Measurements from ENCODE around the gene GABBR2.

Gene GABBR2

GRCh38 chr9:98570055-98570454 is 138.7 kb downstream of the GABBR2 start:
- no peak for DNase-seq (ENCODE audit: low read depth)

DNA sequence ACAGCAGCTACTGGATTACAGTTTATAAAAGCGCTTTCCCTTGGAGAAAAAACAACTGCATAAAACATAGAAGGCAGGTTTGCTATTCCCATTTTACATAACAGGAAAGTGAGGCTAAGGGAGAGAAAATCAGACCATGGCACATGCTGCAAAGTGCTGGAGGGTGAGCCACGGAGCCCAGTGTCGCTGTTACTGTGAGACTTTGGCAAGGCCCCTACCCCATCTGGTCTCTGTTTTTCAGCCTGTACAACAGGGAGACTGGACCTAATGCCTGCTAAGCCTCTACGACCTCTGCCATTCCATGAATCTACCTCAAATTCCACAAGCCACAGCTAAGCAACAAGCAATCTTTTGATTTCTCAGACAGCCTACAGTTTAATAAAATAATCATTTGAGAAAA is 139.2 kb downstream of the GABBR2 start:
- DNase-seq (ENCODE audit: low read depth) = no peak

DNA sequence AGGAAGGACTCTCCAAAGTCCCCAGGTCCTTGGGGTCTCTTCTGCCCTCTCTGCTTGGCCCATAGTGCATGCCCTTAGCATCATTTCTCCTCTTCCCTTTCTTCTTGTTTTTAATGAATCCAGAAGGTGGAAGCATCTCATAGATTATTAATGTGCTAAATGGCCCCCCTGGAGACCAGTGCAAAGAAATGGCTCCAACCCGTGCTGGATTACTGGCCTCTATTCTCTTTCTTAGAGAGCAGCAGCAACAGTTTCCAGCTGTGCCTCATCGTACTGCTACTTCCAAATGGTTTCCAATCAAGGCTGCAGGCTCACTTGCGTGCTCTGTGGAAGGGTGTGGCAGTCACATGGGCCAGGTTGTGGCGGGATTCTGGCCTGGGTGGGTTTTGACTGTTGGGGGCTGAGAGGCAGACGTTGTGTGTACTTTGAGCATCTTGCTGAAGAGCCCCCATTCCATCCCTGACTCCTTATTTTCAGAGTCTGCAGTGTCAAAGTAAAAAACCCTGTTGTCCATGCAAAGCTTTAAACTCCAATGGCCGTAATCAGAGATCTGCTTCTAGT is 139.7 kb downstream of the GABBR2 start:
- DNase-seq (ENCODE audit: low read depth) = no peak

GRCh38 chr9:98568234-98568908 is 140.4 kb downstream of the GABBR2 start:
- DNase-seq (ENCODE audit: low read depth) = no peak

GRCh38 chr9:98567540-98568233 is 141.0 kb downstream of the GABBR2 start:
- no peak for DNase-seq (ENCODE audit: low read depth)

DNA sequence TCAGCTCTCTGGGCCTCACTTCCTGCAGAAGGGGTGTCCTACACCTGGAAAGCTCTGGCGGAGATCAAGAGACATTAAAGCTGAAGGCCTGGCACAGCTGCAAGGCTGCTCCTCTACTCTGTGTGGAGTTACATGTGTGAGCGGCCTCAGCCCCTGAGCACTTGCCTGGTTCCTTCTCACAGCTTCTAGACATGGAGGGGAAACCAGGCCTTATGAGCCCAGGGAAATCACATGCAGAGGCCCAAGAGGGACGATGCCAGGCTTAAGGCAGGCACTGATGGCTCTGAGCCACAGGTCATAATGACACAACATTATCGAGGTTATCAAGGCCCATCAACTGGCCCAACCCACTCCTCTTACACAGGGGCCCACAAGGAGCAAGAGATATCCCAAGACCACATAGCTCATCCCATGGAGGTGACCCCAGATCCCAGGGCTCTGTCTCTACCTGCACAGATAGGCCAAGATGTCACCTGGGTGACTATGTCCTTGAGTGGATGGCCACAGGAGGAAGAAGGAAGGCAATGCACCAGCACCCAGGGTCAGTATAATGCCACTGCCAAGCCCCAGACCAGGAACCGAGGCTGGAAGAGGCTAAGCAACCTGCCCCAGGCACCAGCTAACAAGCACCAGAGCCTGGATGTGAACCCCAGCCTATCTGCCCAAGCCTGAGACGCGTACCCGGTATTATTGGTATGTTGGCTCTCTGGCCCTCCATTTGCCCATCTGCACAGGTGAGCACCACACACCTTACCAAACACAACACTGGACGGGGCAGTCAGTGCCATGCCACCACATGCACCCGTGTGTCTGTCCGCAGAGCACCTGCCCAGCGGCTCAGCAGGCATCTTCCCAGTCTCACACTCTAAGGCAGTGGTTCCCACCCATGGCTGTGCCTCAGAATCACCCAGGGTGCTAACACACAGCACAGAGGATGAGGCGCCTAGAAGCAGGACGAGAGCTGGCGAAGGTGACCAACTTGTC is 143.3 kb downstream of the GABBR2 start:
- DNase-seq (ENCODE audit: low read depth) = no peak

- no peak for DNase-seq (ENCODE audit: low read depth)
Measured at GRCh38 chr9:98564714-98565113, 144.0 kb downstream of the GABBR2 start.

DNA sequence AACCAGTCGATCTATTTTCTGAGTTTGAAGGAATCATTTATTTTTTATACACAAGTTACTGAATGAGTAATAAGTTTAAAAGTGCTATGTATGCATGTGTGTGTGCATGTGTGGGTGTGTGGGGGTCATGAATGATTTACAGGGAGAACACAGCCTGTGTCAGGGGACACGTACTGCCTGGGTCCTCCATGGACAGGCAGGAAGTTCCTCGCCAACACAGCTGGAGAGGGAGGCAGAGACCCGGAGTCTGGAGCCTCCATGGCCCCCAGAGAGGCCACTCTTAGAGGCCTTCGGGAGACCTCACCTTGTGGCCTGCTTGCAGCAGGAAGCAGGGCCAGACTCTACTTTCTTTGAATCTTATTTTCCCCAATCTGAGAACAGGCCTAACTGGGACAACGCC is 144.7 kb downstream of the GABBR2 start:
- no peak for DNase-seq (ENCODE audit: low read depth)

DNA sequence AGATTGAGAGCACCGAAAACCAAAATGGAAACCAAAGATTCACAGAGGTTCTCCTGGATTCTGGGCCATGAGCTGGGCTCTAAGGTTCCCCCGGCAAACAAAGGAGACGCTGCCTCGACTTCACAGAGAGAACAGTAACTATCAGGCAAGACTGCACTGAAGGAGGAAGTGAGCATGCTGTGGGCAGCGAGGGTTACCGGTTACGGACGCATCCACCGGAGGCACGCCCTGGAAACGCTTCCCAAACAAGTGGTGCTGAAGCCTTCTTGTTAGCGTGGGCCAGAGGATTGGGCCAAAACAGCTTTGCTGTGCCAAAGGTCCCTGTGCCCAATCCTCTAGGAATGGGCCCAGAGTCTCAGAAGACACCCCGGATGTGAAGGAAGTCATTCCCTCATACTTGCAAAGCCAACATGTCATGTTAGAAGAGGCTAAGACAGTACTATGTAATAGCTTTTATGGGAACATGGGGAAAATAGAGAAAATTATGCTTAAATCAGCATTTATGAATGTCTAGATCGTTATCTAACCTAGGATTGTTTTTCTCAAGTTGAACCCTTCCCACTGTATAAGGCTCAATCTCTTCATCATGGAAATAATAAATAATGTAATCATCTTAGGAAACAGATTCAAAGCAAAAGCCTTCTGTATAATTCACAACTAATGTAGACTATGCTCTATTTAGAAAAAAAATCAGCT is 145.4 kb downstream of the GABBR2 start:
- DNase-seq (ENCODE audit: low read depth) = no peak

DNA sequence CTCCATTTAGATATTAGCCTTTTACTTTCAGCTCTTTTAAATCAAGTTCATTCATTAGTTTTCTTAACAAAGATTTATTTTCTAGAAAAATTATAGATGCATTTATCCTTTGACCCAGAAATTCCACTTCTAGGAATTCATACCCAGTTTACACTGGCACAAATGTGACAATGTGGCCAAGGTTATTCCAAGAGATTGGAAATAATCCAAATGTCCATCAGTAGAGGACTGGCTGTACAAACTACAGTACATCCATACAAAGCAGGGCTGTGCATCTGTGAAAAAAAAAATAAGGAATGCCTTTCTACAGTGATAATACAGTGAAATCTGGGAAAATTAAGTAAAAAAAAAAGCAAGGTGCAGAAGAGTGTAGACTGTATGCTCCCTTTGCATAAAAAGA is 149.2 kb downstream of the GABBR2 start:
- DNase-seq (ENCODE audit: low read depth) = no peak

DNA sequence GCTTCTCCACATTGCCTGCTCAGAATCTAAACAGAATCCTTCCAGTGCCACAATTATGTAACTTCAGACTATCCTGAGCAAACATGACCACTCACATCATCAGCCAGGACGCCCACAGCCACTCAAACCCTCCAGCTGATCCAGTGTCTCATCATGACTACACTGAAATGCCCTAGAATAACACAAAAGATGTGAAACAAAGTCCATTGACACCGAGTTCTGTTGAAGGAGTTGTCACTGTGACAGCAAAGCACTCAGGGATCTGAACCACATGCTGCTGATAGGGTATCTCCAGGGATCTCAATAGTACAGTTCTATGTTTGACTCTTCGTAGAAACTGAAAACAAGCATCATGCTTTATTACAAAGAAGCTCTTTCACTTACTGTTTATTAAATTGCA is 150.2 kb downstream of the GABBR2 start:
- no peak for DNase-seq (ENCODE audit: low read depth)

DNA sequence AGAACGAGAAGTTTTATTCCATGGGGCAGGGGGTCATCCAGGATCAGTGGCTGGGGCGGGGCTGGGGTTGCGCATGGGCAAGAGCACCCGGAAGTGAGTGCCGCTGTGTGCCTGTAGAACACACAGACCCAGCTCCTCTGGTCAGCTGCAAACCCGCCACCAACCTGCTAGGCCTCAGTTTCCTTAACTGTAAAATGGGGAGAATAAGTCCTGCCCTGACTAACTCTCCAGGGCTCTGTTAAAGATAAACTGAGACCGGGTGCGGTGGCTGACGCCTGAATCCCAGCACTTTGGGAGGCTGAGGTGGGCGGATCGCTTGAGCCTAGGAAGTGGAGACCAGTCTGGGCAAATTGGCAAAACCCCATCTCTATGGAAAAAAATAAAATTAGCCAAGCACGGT is 152.2 kb downstream of the GABBR2 start:
- no peak for DNase-seq (ENCODE audit: low read depth)

- DNase-seq (ENCODE audit: low read depth) = no peak
Measured at GRCh38 chr9:98555651-98556465, 152.9 kb downstream of the GABBR2 start.

- DNase-seq (ENCODE audit: low read depth) = no peak
Measured at GRCh38 chr9:98554752-98555151, 154.0 kb downstream of the GABBR2 start.

- no peak for DNase-seq (ENCODE audit: low read depth)
Measured at GRCh38 chr9:98552331-98552730, 156.4 kb downstream of the GABBR2 start.

- DNase-seq (ENCODE audit: low read depth) = peak; percentile 8
Measured at GRCh38 chr9:98551511-98552286, 157.0 kb downstream of the GABBR2 start.

- DNase-seq (ENCODE audit: low read depth) = no peak
Measured at GRCh38 chr9:98550206-98550820, 158.4 kb downstream of the GABBR2 start.

DNA sequence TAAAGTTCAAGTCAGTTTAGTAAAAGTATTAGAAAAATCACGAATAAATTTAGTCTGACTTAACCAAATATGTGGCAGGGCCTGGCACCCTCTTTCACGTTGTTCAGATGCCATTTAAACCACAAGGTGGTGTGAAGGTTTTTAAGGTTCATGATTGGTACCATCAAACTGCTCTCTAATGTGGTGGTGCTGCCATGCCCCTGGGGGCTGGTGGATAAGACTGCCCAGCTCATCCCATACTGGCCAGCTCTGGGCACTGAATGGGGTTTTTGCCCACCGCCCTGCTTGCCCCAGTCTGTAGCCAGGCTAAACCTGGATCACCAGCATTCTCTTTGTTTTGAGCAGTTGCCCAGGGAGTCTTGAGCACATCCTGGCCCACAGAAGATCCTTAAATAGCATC is 159.3 kb downstream of the GABBR2 start:
- DNase-seq (ENCODE audit: low read depth) = no peak

- no peak for DNase-seq (ENCODE audit: low read depth)
Measured at GRCh38 chr9:98547606-98548005, 161.1 kb downstream of the GABBR2 start.

GRCh38 chr9:98545021-98545420 is 163.7 kb downstream of the GABBR2 start:
- no peak for DNase-seq (ENCODE audit: low read depth)
